Endothelial cell of umbilical vein (primary cell): ENCODE results near the gene STRBP.

Experiments used
- CTCF ChIP-seq, 2 donors: IDR thresholded peaks; 1 replicate in 1 of 2; 2 replicates in 1 of 2; pipeline ENCODE4 v1.5.1; 2011; ENCODE audit warnings: low read length in 2 of 2, mild to moderate bottlenecking in 2 of 2, moderate library complexity in 2 of 2, control low read depth in 1 of 2, inconsistent platforms in 1 of 2, low read depth in 1 of 2; ENCODE audit not compliant: insufficient read depth in 1 of 2; ENCODE audit errors: extremely low read depth in 1 of 2
- POLR2A ChIP-seq: IDR thresholded peaks from 2 replicates; pipeline ENCODE4 v1.6.1; 2012; ENCODE audit warnings: low read depth, mild to moderate bottlenecking, control low read depth, low read length
- POLR2AphosphoS5 ChIP-seq: IDR thresholded peaks from 2 replicates; pipeline ENCODE4 v1.6.1; 2012; ENCODE audit warnings: low read depth, mild to moderate bottlenecking, control low read depth, low read length, moderate library complexity; ENCODE audit not compliant: insufficient read depth

- TF ChIP-seq CTCF (IDR thresholded peaks at IDR 0.05; ENCODE audit: extremely low read depth in 1 of 2, insufficient read depth in 1 of 2, low read depth in 1 of 2, low read length in 2 of 2) (no peak), POLR2AphosphoS5 (no peak), POLR2A (no peak)
Measured at GRCh38 chr9:123235448-123235847, 32.9 kb downstream of the STRBP start.
